ENCODE measurements around the gene MS4A6A. TPM values are rescaled to one million over a fixed set of nuclear protein-coding genes. Genes with fewer than 3 reads are reported as not detected.
"Not testable (repeated sequence)": the region's sequence is repeated elsewhere in the genome, so short reads cannot be mapped to it uniquely, and the experiment has no call there.

The MS4A6A gene
- total and polyA plus RNA-seq, 7 experiments from 2014 or later, result 0.28 to 151 (median 7.5) TPM; not detected in 1

DNA sequence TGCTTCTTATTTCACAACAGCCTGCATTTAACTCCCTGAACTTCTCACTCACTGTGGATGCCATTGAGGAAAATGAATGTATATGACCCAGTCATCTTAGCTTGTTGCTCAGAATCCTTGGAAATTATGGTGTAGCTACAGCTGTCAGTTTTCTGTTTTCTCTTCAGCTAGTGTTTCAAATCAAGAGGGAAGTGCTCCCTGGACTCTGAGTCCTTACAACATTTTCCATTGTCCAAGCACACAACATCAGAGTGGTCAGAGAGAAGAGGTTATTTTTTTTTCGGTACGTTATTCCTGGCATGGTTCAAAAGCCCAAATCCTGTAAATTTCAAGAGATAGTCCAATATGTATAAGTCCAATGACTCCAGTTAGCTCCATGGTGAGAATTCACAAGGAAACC lies 23.6 kb downstream of the MS4A6A start:
- ATAC-seq (no peak), DNase-seq (no peak)
- Mint-ChIP-seq H3K27me3 (peaks cover 0 to 21% (median 14%) of the 10 kb centered on the region in 5 donors), H3K36me3 (no peaks in the 10 kb centered on the region), H3K4me3 (no peak overlapping the region), H3K4me1 (peaks cover 0 to 5% (median 0%) of the 10 kb centered on the region in 7 donors), H3K9me3 (peaks cover 0 to 8% (median 4%) of the 10 kb centered on the region in 11 donors), H3K27ac (no peak overlapping the region)
- Histone ChIP-seq H3K36me3 (ENCODE audit: control insufficient read depth in 2 of 3, insufficient read depth in 3 of 3, low read length in 3 of 3) (no peaks in the 10 kb centered on the region), H3K27me3 (ENCODE audit: control insufficient read depth in 2 of 2, insufficient read depth in 2 of 2, low read length in 2 of 2) (no peaks in the 10 kb centered on the region), H3K4me1 (ENCODE audit: control insufficient read depth in 2 of 2, insufficient read depth in 2 of 2, low read length in 2 of 2) (no peaks in the 10 kb centered on the region), H3K4me3 (ENCODE audit: low read length) (no peak overlapping the region), H3K27ac (ENCODE audit: low read depth, low read length) (no peak overlapping the region), H3K9me3 (ENCODE audit: control insufficient read depth in 2 of 3, low read length in 3 of 3) (no peaks in the 10 kb centered on the region)
- ChIA-PET CTCF (interaction anchor here (0.6 kb wide), 1 partner anchor 15 kb away, joined by 3 read pairs; no protein-coding TSS in a partner anchor), POLR2A (no interaction called here)
- intact Hi-C loops (cut with micrococcal nuclease), result no loop called here

DNA sequence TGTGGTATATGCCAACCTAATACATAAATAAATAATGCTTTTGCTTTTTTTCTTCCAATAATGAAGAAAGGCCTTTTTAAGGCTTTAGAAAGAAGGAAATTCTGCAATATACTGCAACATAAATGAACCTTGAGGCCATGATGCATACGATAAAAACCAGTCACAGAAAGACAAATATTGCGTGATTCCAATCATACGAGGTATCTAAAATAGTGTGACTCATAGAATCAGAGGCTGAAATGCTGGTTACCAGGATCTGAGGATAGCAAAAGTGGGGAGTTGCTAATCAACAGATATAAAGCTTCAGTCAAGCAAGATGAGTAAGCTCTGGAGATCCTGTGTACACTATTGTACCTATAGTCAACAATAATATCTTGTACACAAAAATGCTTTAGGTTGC lies 24.2 kb downstream of the MS4A6A start:
- H3K27me3 ChIP-seq (ENCODE audit: control insufficient read depth in 2 of 2, insufficient read depth in 2 of 2, low read length in 2 of 2), result no peaks in the 10 kb centered on the region
- peaks cover 0 to 8% (median 3%) of the 10 kb centered on the region in 11 donors for H3K9me3 Mint-ChIP-seq
- intact Hi-C loops (cut with micrococcal nuclease), result no loop called here
- peaks cover 0 to 21% (median 13%) of the 10 kb centered on the region in 5 donors for H3K27me3 Mint-ChIP-seq
- ChIA-PET POLR2A (no interaction called here), CTCF (interaction anchor here (0.6 kb wide), 1 partner anchor 16 kb away, joined by 3 read pairs; no protein-coding TSS in a partner anchor)
- H3K36me3 ChIP-seq (ENCODE audit: control insufficient read depth in 2 of 3, insufficient read depth in 3 of 3, low read length in 3 of 3), result no peaks in the 10 kb centered on the region
- H3K4me1 ChIP-seq (ENCODE audit: control insufficient read depth in 2 of 2, insufficient read depth in 2 of 2, low read length in 2 of 2), result no peaks in the 10 kb centered on the region
- ATAC-seq, result no peak
- H3K27ac Mint-ChIP-seq, result no peak overlapping the region
- no peaks in the 10 kb centered on the region for H3K36me3 Mint-ChIP-seq
- no peak overlapping the region for H3K4me3 Mint-ChIP-seq
- no peak for DNase-seq
- H3K4me1 Mint-ChIP-seq, result peaks cover 0 to 5% (median 0%) of the 10 kb centered on the region in 7 donors
- H3K4me3 ChIP-seq (ENCODE audit: low read length), result no peak overlapping the region
- H3K27ac ChIP-seq (ENCODE audit: low read depth, low read length), result no peak overlapping the region
- H3K9me3 ChIP-seq (ENCODE audit: control insufficient read depth in 2 of 3, low read length in 3 of 3), result no peaks in the 10 kb centered on the region

DNA sequence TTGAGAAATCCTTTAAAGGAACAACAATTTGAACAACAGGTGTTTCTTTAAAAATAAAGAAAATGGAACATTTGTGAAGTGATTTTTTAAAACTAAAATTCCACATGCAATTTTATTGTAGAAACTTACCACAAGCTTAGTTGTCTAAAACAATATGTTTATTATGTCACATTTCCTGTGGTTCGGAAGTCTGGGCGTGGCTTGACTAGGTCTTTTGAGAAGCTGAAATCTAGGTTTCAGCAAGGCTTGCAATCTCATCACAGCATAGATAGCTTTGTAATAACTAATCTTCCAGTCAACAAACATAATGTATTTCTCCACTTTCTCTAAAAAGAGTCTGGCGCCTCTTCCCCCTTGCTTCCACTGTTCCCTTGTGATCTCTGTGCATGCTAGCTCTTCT lies 27.0 kb downstream of the MS4A6A start:
- Mint-ChIP-seq H3K4me3 (no peak overlapping the region), H3K27me3 (peaks cover 0 to 21% (median 11%) of the 10 kb centered on the region in 5 donors), H3K4me1 (peaks cover 0 to 5% (median 0%) of the 10 kb centered on the region in 7 donors), H3K9me3 (peaks cover 0 to 18% (median 4%) of the 10 kb centered on the region in 11 donors), H3K36me3 (no peaks in the 10 kb centered on the region), H3K27ac (no peak overlapping the region)
- H3K9me3 ChIP-seq (ENCODE audit: control insufficient read depth in 2 of 3, low read length in 3 of 3), result no peaks in the 10 kb centered on the region
- H3K27me3 ChIP-seq (ENCODE audit: control insufficient read depth in 2 of 2, insufficient read depth in 2 of 2, low read length in 2 of 2), result no peaks in the 10 kb centered on the region
- DNase-seq, result no peak
- H3K36me3 ChIP-seq (ENCODE audit: control insufficient read depth in 2 of 3, insufficient read depth in 3 of 3, low read length in 3 of 3), result no peaks in the 10 kb centered on the region
- ChIA-PET CTCF (no interaction called here), POLR2A (no interaction called here)
- no peak for ATAC-seq
- H3K27ac ChIP-seq (ENCODE audit: low read depth, low read length), result no peak overlapping the region
- intact Hi-C loops (cut with micrococcal nuclease), result no loop called here
- no peaks in the 10 kb centered on the region for H3K4me1 ChIP-seq (ENCODE audit: control insufficient read depth in 2 of 2, insufficient read depth in 2 of 2, low read length in 2 of 2)
- H3K4me3 ChIP-seq (ENCODE audit: low read length), result no peak overlapping the region

DNA sequence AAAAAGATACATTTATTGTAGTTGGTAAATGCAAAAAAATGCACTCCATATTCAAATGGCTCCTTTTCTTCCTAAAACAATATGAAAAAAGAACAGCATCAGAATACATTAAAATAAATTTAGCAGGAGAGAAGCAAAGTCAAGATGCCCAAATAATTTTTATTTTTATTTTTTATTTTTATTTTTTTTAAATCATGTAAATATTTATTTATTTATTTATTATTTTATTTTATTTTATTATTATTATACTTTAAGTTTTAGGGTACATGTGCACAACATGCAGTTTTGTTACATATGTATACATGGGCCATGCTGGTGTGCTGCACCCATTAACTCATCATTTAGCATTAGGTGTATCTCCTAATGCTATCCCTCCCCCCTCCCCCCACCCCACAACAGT lies 30.2 kb downstream of the MS4A6A start:
- H3K4me3 ChIP-seq (ENCODE audit: low read length); H3K27me3 ChIP-seq (ENCODE audit: control insufficient read depth in 2 of 2, insufficient read depth in 2 of 2, low read length in 2 of 2); intact Hi-C loops (cut with micrococcal nuclease); H3K27ac ChIP-seq (ENCODE audit: low read depth, low read length); POLR2A ChIA-PET; CTCF ChIA-PET; H3K27ac Mint-ChIP-seq; H3K9me3 ChIP-seq (ENCODE audit: control insufficient read depth in 2 of 3, low read length in 3 of 3); DNase-seq; H3K36me3 ChIP-seq (ENCODE audit: control insufficient read depth in 2 of 3, insufficient read depth in 3 of 3, low read length in 3 of 3); H3K4me1 Mint-ChIP-seq; H3K36me3 Mint-ChIP-seq; H3K4me1 ChIP-seq (ENCODE audit: control insufficient read depth in 2 of 2, insufficient read depth in 2 of 2, low read length in 2 of 2); ATAC-seq; H3K4me3 Mint-ChIP-seq: not testable (repeated sequence)
- H3K9me3 Mint-ChIP-seq, result peaks cover 0 to 18% (median 4%) of the 10 kb centered on the region in 11 donors
- peaks cover 0 to 17% (median 8%) of the 10 kb centered on the region in 5 donors for H3K27me3 Mint-ChIP-seq

DNA sequence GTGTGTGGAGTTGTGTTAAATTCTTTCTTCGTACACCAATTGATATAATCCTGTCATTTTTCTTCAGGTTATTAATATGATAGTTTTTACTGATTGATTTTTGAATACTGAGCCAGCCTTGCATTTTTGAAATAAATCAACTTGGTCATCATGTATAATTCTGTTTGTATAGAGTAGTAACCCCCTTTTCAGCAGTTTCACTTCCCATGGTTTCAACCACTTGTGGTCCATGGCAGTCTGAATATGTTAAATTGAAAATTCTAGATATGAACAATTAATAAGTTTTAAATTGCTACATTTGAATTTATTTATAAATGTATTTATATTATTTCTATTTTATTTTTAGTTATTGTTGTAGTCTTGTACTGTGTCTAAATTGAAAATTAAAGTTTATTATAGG lies 32.6 kb downstream of the MS4A6A start:
- Histone ChIP-seq H3K4me1 (ENCODE audit: control insufficient read depth in 2 of 2, insufficient read depth in 2 of 2, low read length in 2 of 2) (no peaks in the 10 kb centered on the region), H3K9me3 (ENCODE audit: control insufficient read depth in 2 of 3, low read length in 3 of 3) (no peaks in the 10 kb centered on the region), H3K27ac (ENCODE audit: low read depth, low read length) (no peak overlapping the region), H3K4me3 (ENCODE audit: low read length) (no peak overlapping the region), H3K36me3 (ENCODE audit: control insufficient read depth in 2 of 3, insufficient read depth in 3 of 3, low read length in 3 of 3) (no peaks in the 10 kb centered on the region), H3K27me3 (ENCODE audit: control insufficient read depth in 2 of 2, insufficient read depth in 2 of 2, low read length in 2 of 2) (no peaks in the 10 kb centered on the region)
- ATAC-seq, result no peak
- Mint-ChIP-seq H3K36me3 (no peaks in the 10 kb centered on the region), H3K27ac (no peak overlapping the region), H3K27me3 (peaks cover 0 to 8% (median 0%) of the 10 kb centered on the region in 5 donors), H3K4me3 (no peak overlapping the region), H3K4me1 (no peaks in the 10 kb centered on the region), H3K9me3 (peaks cover 0 to 11% (median 2%) of the 10 kb centered on the region in 11 donors)
- intact Hi-C loops (cut with micrococcal nuclease), result no loop called here
- POLR2A ChIA-PET, result no interaction called here
- DNase-seq, result no peak
- CTCF ChIA-PET, result no interaction called here

DNA sequence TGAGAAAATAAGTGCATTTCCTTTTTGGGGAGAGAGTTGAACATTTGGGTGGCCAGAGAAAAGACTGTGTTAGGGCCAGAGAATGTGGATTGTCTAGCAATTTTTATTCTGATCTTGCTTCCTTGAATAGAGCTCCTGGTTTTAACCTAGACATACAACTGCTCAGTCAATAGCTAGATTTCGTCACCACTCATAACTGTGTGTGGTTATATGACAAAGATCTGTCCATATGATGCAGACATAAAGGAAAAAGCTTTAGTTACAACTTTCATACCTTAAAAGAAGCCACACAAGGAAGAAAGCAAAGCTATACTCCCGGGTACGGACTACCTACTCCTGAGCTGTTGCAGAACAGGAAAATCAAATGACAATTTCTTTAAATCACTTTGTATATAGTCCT lies 37.2 kb downstream of the MS4A6A start:
- Histone ChIP-seq H3K9me3 (ENCODE audit: control insufficient read depth in 2 of 3, low read length in 3 of 3) (no peaks in the 10 kb centered on the region), H3K4me1 (ENCODE audit: control insufficient read depth in 2 of 2, insufficient read depth in 2 of 2, low read length in 2 of 2) (no peaks in the 10 kb centered on the region), H3K4me3 (ENCODE audit: low read length) (no peak overlapping the region), H3K36me3 (ENCODE audit: control insufficient read depth in 2 of 3, insufficient read depth in 3 of 3, low read length in 3 of 3) (no peaks in the 10 kb centered on the region), H3K27ac (ENCODE audit: low read depth, low read length) (no peak overlapping the region), H3K27me3 (ENCODE audit: control insufficient read depth in 2 of 2, insufficient read depth in 2 of 2, low read length in 2 of 2) (no peaks in the 10 kb centered on the region)
- H3K4me1 Mint-ChIP-seq, result no peaks in the 10 kb centered on the region
- no peak for DNase-seq
- no peaks in the 10 kb centered on the region for H3K36me3 Mint-ChIP-seq
- ChIA-PET CTCF (no interaction called here), POLR2A (no interaction called here)
- H3K9me3 Mint-ChIP-seq, result no peaks in the 10 kb centered on the region
- ATAC-seq, result no peak
- H3K27me3 Mint-ChIP-seq, result peaks cover 0 to 8% (median 4%) of the 10 kb centered on the region in 5 donors
- no peak overlapping the region for H3K4me3 Mint-ChIP-seq
- intact Hi-C loops (cut with micrococcal nuclease), result no loop called here
- H3K27ac Mint-ChIP-seq, result no peak overlapping the region

DNA sequence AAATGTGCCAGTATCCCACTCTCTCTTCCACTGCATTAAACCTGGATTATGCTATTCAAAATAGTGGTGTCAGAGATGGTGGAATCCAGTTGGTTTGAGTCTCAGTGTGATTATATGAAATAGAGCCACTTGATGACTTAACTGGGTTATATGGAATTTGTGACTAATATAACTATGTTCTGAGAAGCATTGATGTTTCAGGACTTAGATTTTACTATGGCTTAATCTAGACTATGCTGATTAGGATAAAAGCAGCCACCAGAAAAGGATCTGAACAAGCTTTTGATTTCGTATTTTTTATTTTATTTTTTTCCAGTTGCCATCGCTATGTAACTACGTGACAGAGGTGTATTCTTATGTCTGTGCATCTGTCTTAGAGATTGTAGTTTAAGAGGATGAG lies 39.1 kb downstream of the MS4A6A start:
- Histone ChIP-seq H3K27me3 (ENCODE audit: control insufficient read depth in 2 of 2, insufficient read depth in 2 of 2, low read length in 2 of 2) (no peaks in the 10 kb centered on the region), H3K27ac (ENCODE audit: low read depth, low read length) (no peak overlapping the region), H3K4me1 (ENCODE audit: control insufficient read depth in 2 of 2, insufficient read depth in 2 of 2, low read length in 2 of 2) (no peaks in the 10 kb centered on the region), H3K4me3 (ENCODE audit: low read length) (no peak overlapping the region), H3K36me3 (ENCODE audit: control insufficient read depth in 2 of 3, insufficient read depth in 3 of 3, low read length in 3 of 3) (no peaks in the 10 kb centered on the region), H3K9me3 (ENCODE audit: control insufficient read depth in 2 of 3, low read length in 3 of 3) (no peaks in the 10 kb centered on the region)
- Mint-ChIP-seq H3K27me3 (peaks cover 2 to 8% (median 5%) of the 10 kb centered on the region in 5 donors), H3K27ac (no peak overlapping the region), H3K4me3 (no peak overlapping the region), H3K36me3 (no peaks in the 10 kb centered on the region), H3K4me1 (no peaks in the 10 kb centered on the region), H3K9me3 (no peaks in the 10 kb centered on the region)
- DNase-seq, result no peak
- intact Hi-C loops (cut with micrococcal nuclease), result no loop called here
- ChIA-PET CTCF (no interaction called here), POLR2A (no interaction called here)
- no peak for ATAC-seq

Measured in naive thymus-derived CD4-positive, alpha-beta T cell (primary cell).